ENCODE results near the gene DVL2.
"Not testable (repeated sequence)": the region's sequence is repeated elsewhere in the genome, so short reads cannot be mapped to it uniquely, and the experiment has no call there.

DVL2 gene

DNA sequence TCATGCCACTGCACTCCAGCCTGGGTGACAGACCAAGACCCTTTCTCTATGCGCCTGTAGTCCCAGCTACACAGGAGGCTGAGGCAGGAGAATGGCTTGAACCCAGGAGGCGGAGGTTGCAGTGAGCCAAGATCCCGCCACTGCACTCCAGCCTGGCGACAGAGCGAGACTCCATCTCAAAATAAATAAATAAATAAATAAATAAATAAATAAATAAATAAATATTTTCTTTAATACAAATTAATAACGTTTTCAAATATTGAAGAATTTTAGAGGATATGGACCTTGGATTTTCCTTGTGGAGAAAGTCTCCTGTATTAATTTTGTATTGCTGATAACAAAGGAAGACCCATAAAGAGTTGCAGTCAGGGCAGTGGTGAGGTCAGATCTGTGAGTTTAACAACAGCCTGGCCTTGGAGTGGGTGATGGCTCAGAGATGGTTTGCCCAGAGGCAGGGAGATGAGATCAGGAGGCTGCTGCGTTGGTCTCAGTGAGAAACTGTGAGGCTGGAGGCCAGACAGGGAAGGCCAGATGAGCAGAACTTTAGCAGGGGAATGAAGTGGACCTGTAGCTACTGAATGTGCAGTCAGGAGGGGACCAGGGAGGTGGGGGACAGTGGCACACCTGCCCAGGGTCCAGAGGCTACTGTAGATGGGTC is 50.8 kb downstream of the DVL2 start:
- no peak for DNase-seq
- intact Hi-C loops (cut with DNase I) = no loop called here

DNA sequence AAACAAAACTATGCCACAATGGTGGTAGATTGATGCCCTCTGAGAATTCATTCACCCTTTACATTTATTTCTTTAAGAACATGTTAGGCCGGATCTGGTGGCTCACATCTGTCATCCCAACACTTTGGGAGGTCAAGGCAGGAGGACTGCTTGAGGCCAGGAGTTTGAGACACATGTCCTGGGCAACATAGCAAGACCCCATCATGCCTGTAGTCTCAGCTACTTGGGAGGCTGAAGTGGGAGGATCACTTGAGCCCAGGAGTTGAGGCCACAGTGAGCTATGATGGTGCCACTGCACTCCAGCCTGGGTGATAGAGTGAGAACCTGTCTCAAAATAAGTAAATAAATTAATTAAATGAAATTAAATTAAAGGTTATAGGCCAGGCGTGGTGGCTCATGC is 52.2 kb downstream of the DVL2 start:
- intact Hi-C loops (cut with DNase I); DNase-seq: not testable (repeated sequence)

DNA sequence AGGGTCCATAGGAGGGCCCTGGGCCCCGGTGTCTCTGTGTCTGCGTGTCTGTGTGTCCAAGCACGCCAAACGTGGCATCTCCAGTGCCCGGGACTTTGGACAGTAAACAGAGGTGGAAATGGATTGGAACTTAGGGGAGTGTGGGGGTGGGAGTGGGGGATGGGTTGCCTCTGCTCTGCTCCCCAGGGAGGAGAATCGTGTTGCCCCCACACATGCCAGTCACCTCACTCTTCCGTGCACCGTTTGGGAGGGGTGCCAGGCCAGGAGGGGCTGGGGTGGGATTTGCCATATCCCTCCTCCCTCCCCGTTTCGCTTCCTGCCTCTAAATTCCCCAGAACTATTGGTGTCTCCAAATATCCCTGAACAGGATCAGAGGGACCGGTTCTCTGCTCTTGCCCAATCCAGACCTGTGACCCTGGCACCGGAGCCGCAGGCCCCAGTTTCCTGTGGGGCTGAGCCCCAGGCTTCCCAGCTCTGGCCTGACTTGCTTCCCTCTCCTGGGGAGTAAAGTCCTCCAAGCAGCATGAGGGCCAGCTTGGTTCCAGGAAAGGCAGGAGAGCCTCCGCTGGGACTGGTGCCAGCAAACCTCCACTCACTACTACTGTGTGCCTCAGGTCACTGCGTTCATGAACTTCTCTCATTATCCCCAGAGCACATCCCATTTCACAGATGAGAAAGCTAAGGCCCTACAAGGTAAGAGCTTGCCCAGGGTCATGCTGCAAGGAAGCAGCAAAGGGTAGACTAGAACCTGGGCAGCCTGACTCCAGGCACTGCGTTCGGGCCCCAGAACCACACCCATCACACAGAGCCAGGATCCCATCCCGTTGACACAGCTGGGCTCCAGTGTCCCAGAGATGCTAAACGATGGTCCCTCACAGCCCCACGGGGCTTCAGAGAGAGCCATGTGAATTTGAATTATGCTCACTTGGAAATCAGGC is 54.7 kb downstream of the DVL2 start, which contains the start of gene ASGR1:
ASGR1 (minus strand) TSS at position 54 of the 938 bp plus-strand sequence. CDS start 807 bp downstream, outside the sequence.
- intact Hi-C loops (cut with DNase I) = no loop called here
- no peak for DNase-seq

DNA sequence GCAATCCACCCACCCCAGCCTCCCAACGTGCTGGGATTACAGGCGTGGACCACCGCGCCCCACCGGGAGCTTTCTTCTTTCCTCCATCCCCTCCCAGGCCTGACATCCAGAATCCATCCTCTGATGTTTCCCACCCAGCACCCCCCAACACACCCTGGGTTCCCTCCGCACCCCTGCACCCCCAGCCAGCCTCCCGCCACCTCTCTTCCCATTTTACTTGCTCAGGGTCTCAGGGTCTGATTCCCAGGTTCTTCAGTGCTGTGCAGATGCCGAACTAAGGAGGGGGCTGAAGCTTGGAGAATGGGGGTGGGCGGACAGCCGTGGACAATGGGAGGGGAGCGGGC is 55.4 kb downstream of the DVL2 start:
- intact Hi-C loops (cut with DNase I) = no loop called here
- DNase-seq = no peak

DNA sequence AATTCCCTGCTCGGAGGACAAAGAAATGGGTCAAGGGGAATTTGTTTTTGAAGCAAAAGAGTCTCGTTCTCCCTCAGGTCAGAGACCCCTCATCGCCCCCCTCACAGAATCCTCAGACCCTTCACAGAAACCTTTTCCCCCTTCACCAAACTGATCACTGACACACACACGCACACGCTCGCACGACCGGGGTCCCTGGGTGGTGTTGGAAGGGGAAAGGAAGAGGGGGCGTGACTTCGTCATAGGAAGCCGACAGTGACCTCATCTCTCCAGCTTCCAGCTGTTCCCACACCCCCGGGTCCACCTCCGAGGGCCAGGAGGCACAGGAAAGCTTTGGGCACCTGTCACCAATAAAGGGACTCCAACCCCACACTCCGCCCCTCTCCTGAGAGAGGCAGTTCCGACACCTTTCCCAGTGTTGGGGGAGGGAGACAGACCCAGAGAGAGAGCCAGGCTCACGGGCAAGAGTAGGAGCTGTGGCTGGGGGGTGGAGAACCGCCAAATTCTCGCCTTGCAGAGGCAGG is 56.3 kb downstream of the DVL2 start:
- DNase-seq = peak in 2 of 42 donors; percentile 28 to 36
- intact Hi-C loops (cut with DNase I) = no loop called here

DNA sequence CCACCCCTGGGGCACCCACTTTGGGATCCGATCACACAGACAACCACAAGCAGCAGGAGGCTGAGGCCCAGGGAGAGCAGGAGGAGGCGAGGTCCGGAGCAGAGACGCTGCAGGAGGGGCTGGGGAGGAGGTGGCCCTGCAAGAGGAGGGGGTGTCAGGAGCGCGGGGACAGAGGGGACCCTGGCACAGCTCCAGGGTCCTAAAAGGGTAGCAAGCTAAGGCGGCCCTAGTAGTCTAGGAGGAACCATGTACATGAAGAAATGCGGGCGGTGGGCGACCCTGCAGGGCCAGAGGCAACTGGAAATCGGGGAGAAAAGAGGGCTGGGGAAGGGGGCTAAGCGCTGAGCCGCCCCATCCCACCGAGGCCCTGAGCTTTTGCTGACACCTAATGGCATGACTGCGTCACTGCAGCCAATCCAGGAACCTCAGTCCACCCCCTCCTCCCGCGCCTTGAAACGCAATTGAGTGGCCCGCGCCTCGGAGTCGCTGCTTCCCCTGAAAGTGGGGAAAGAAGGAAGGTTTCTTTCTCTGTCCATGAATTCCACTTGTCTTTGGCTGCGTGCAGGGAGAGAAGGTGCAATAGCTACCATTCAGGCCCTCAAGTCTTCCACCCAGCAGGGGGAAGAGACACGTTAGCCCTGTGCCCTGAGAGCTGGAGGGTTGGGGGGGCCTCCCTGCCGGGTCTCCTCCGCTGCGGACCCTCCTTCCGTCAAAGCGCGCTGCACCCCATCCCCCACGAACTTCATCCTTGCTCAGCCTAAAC is 56.9 kb downstream of the DVL2 start:
- intact Hi-C loops (cut with DNase I) = no loop called here
- peak; percentile 59 to 91 (median 76) for DNase-seq

DNA sequence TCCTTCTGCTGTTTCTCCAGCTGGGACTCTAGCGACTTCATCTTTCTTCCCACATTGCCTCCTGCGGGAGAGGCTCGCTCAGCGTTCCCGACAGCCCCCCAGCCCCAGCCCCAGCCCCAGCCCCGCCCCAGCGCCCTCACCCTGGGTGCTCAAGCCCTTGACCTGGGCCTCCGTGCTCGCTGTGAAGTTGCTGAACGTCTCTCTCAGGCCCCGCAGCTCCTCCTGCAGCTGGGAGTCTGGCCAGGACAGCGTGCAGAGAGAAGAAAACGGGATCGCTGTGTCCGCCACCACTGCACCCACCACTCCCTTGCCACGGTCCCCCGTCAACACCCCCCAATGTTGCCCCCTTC is 57.5 kb downstream of the DVL2 start:
- DNase-seq = no peak

DNA sequence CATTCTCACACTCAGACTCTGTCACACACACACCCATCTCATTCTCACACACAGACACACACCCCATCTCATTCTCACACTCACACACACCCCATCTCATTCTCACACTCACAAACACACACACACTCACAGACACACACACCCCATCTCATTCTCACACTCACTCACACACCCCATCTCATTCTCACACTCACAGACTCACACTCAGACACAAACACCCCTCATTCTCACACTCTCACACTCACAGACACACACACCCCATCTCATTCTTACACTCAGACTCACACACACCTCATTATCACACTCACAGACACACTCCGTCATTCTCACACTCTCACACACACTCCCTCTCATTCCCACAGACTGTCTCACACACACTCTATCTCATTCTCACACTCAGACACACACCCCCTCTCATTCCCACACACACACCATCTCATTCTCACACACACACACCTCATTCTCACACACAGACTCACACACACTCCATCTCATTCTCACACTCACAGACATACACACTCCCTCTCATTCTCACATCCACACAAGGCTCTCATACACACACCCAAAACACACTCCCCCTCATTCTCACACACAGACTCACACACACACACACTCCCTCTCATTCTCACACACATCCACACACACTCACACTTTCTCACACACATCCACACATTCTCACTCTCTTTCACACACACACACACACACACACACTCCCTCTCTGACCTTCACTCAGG is 58.0 kb downstream of the DVL2 start:
- intact Hi-C loops (cut with DNase I) = no loop called here

More for the DNA sequence above, 57.5 kb downstream of the DVL2 start:
- intact Hi-C loops (cut with DNase I) = no loop called here

More for the DNA sequence above, 58.0 kb downstream of the DVL2 start:
- DNase-seq = no peak
